ENCODE results near the gene NOTCH2NLA. TPM values are rescaled to one million over a fixed set of nuclear protein-coding genes. Genes with fewer than 3 reads are reported as not detected.
"Not testable (repeated sequence)": the region's sequence is repeated elsewhere in the genome, so short reads cannot be mapped to it uniquely, and the experiment has no call there.

NOTCH2NLA gene
- total and polyA plus RNA-seq, 2 donors (not counting 1 experiment from before 2014, with no cell fraction given), result 60.4 to 140 TPM

DNA sequence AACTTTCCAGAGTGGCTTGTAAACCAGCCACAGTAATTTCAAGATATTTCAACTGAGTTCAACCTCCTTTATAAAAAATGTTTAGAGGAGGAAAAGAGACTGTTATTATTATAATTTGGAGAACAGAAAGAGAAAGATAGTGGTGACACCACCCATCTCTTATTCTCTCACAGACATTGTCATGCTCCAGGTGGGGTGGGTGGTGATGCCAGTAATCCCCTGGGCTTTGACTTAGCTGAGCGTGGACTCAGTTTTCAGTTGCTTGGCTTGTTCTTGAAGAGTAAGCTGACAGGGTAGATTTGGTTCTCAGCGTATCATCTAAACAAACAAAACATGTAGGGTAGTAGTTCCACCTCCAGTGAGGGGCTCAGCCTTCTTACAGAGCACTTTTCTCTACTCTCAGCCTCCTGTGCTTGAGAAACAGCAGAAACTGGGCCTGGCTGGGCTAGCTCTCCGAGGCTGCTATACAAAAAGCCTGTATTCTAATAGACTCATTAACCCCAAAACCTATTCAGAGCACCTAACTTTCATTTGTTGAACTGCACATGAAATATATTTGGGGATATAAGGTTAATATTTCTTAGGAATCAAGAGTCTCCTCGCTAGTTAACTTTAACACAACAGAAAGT lies 25.9 kb upstream of the NOTCH2NLA start:
- POLR2A ChIA-PET; intact Hi-C loops (cut with micrococcal nuclease): not testable (repeated sequence)

DNA sequence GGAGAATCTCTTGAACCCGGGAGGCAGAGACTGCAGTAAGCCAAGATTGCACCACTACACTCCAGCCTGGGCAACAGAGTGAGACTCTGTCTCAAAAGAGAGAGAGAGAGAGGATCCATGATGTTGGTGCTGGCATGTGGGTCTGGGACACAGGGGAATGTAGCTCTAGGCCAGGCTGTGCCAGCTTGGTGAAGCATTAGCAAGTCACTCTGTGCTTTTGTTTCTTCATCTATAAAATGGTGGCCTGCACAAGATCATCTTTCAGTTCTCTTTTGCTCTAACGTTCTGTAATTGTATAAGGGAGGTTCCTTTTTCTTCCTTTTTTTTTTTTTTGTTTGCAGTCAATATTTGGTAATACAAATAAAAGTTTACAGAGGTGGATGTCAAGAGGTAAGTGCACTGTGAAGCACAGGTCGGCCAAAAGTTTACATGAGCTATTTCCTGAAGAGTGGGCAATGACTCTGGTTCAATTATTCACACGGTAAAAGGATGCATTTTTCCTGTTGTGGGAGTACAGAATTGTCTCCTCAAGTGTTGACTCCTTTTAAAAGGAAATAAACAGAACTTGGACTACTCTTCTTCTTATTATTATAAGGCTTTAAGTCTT lies 24.5 kb upstream of the NOTCH2NLA start:
- H3K4me3 Mint-ChIP-seq; H3K36me3 ChIP-seq (replicated peaks in 1 of 2; ENCODE audit: control extremely low read depth in 1 of 2, control insufficient read depth in 1 of 2, extremely low read depth in 1 of 2, insufficient read depth in 2 of 2, low read length in 1 of 2); H3K4me3 ChIP-seq (ENCODE audit: control extremely low read depth in 1 of 5, extremely low read depth in 1 of 5, insufficient read depth in 1 of 5, low read depth in 2 of 5, low read length in 4 of 5); H3K27ac Mint-ChIP-seq; CTCF ChIA-PET; DNase-seq; H3K79me2 ChIP-seq (ENCODE audit: control insufficient read depth, insufficient read depth, low read length); H3K9ac ChIP-seq (ENCODE audit: low read length); POLR2A ChIA-PET; H3K27me3 Mint-ChIP-seq; H3K4me1 Mint-ChIP-seq; H3K4me1 ChIP-seq (ENCODE audit: control insufficient read depth in 2 of 2, insufficient read depth in 2 of 2, low read length in 2 of 2); H3K27me3 ChIP-seq (replicated peaks in 1 of 4; ENCODE audit: control extremely low read depth in 1 of 4, control insufficient read depth in 3 of 4, insufficient read depth in 4 of 4, low read length in 3 of 4); H3K4me2 ChIP-seq (replicated peaks; ENCODE audit: low read depth, low read length, poor library complexity, severe bottlenecking); ATAC-seq (ENCODE audit: low read depth); H2AFZ ChIP-seq (ENCODE audit: insufficient read depth, low read depth, low read length, poor library complexity, severe bottlenecking); H4K20me1 ChIP-seq (ENCODE audit: control insufficient read depth, insufficient read depth, low read length, poor library complexity, severe bottlenecking); H3K9me3 Mint-ChIP-seq (ENCODE audit: insufficient read depth); H3K9me3 ChIP-seq (ENCODE audit: control extremely low read depth in 1 of 3, control insufficient read depth in 2 of 3, insufficient read depth in 1 of 3, low read length in 2 of 3); H3K27ac ChIP-seq (ENCODE audit: low read length in 2 of 2); intact Hi-C loops (cut with micrococcal nuclease): not testable (repeated sequence)
- WGBS (ENCODE audit: insufficient coverage), result no CpG with 5 or more reads among the region's 4 CpGs

More for the DNA sequence above, 25.9 kb upstream of the NOTCH2NLA start:
- H3K9ac ChIP-seq (ENCODE audit: low read length); H3K4me1 Mint-ChIP-seq; H3K36me3 ChIP-seq (replicated peaks in 1 of 2; ENCODE audit: control extremely low read depth in 1 of 2, control insufficient read depth in 1 of 2, extremely low read depth in 1 of 2, insufficient read depth in 2 of 2, low read length in 1 of 2); H4K20me1 ChIP-seq (ENCODE audit: control insufficient read depth, insufficient read depth, low read length, poor library complexity, severe bottlenecking); H3K4me3 ChIP-seq (ENCODE audit: control extremely low read depth in 1 of 5, extremely low read depth in 1 of 5, insufficient read depth in 1 of 5, low read depth in 2 of 5, low read length in 4 of 5); H3K27ac Mint-ChIP-seq; DNase-seq; H3K27me3 ChIP-seq (replicated peaks in 1 of 4; ENCODE audit: control extremely low read depth in 1 of 4, control insufficient read depth in 3 of 4, insufficient read depth in 4 of 4, low read length in 3 of 4); H2AFZ ChIP-seq (ENCODE audit: insufficient read depth, low read depth, low read length, poor library complexity, severe bottlenecking); H3K9me3 Mint-ChIP-seq (ENCODE audit: insufficient read depth); H3K27ac ChIP-seq (ENCODE audit: low read length in 2 of 2); H3K79me2 ChIP-seq (ENCODE audit: control insufficient read depth, insufficient read depth, low read length); H3K4me3 Mint-ChIP-seq; CTCF ChIA-PET; H3K9me3 ChIP-seq (ENCODE audit: control extremely low read depth in 1 of 3, control insufficient read depth in 2 of 3, insufficient read depth in 1 of 3, low read length in 2 of 3); H3K4me2 ChIP-seq (replicated peaks; ENCODE audit: low read depth, low read length, poor library complexity, severe bottlenecking); H3K4me1 ChIP-seq (ENCODE audit: control insufficient read depth in 2 of 2, insufficient read depth in 2 of 2, low read length in 2 of 2); H3K27me3 Mint-ChIP-seq: not testable (repeated sequence)
- peak; percentile 100 for ATAC-seq (ENCODE audit: low read depth)
- no CpG with 5 or more reads among the region's 4 CpGs for WGBS (ENCODE audit: insufficient coverage)

DNA sequence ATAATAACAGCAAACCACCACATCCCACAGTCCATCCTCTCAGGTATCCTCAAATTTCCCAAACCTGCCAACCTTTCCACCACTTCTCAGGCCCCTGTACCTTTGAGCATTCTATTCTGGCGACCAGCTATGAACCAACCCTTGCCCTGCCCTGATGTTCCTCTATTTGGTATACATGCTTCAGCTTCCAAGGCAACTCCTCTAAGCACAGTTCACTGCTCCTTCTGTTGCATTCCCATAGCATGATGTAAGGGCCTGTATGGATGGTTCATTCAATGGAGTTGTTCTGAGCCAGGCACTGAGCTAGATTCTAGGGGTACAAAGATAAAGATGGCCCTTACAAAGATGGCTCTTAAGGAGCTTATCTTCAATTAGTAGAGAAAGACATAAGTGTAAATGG lies 22.7 kb upstream of the NOTCH2NLA start:
- H2AFZ ChIP-seq (ENCODE audit: insufficient read depth, low read depth, low read length, poor library complexity, severe bottlenecking); H3K27me3 ChIP-seq (replicated peaks in 1 of 4; ENCODE audit: control extremely low read depth in 1 of 4, control insufficient read depth in 3 of 4, insufficient read depth in 4 of 4, low read length in 3 of 4); H3K27ac ChIP-seq (ENCODE audit: low read length in 2 of 2); H3K79me2 ChIP-seq (ENCODE audit: control insufficient read depth, insufficient read depth, low read length); H3K27ac Mint-ChIP-seq; POLR2A ChIA-PET; H3K9me3 ChIP-seq (ENCODE audit: control extremely low read depth in 1 of 3, control insufficient read depth in 2 of 3, insufficient read depth in 1 of 3, low read length in 2 of 3); H3K36me3 ChIP-seq (replicated peaks in 1 of 2; ENCODE audit: control extremely low read depth in 1 of 2, control insufficient read depth in 1 of 2, extremely low read depth in 1 of 2, insufficient read depth in 2 of 2, low read length in 1 of 2); H4K20me1 ChIP-seq (ENCODE audit: control insufficient read depth, insufficient read depth, low read length, poor library complexity, severe bottlenecking); intact Hi-C loops (cut with micrococcal nuclease); H3K4me1 Mint-ChIP-seq; ATAC-seq (ENCODE audit: low read depth); H3K9me3 Mint-ChIP-seq (ENCODE audit: insufficient read depth); H3K4me3 Mint-ChIP-seq; H3K9ac ChIP-seq (ENCODE audit: low read length); H3K4me2 ChIP-seq (replicated peaks; ENCODE audit: low read depth, low read length, poor library complexity, severe bottlenecking); H3K4me3 ChIP-seq (ENCODE audit: control extremely low read depth in 1 of 5, extremely low read depth in 1 of 5, insufficient read depth in 1 of 5, low read depth in 2 of 5, low read length in 4 of 5); CTCF ChIA-PET; H3K4me1 ChIP-seq (ENCODE audit: control insufficient read depth in 2 of 2, insufficient read depth in 2 of 2, low read length in 2 of 2); DNase-seq; H3K27me3 Mint-ChIP-seq: not testable (repeated sequence)
- WGBS (ENCODE audit: insufficient coverage), result no CpG with 5 or more reads among the region's 1 CpG

DNA sequence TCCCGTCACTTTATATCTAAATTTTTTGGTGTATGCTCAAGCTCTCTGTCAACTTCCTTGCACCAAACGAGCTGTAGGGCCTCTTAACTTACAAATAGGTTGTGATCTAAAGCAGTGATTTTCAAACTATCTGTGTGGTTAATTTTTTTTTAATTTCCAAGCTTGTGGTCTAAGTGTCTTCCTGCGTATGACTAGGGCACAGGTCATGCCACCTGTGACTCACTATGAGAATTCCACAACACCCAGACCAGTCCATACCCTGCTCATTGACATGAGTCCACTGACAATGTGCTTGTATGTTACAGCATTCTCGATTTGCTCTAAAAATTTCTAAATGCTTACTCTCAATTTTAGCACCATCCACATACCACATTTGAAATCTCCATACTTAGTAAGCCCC lies 19.8 kb upstream of the NOTCH2NLA start:
- H3K27me3 ChIP-seq (replicated peaks in 1 of 4; ENCODE audit: control extremely low read depth in 1 of 4, control insufficient read depth in 3 of 4, insufficient read depth in 4 of 4, low read length in 3 of 4); H2AFZ ChIP-seq (ENCODE audit: insufficient read depth, low read depth, low read length, poor library complexity, severe bottlenecking); intact Hi-C loops (cut with micrococcal nuclease); H4K20me1 ChIP-seq (ENCODE audit: control insufficient read depth, insufficient read depth, low read length, poor library complexity, severe bottlenecking); H3K9me3 ChIP-seq (ENCODE audit: control extremely low read depth in 1 of 3, control insufficient read depth in 2 of 3, insufficient read depth in 1 of 3, low read length in 2 of 3); H3K4me3 ChIP-seq (ENCODE audit: control extremely low read depth in 1 of 5, extremely low read depth in 1 of 5, insufficient read depth in 1 of 5, low read depth in 2 of 5, low read length in 4 of 5); H3K27ac ChIP-seq (ENCODE audit: low read length in 2 of 2); H3K36me3 ChIP-seq (replicated peaks in 1 of 2; ENCODE audit: control extremely low read depth in 1 of 2, control insufficient read depth in 1 of 2, extremely low read depth in 1 of 2, insufficient read depth in 2 of 2, low read length in 1 of 2); H3K27ac Mint-ChIP-seq; H3K9me3 Mint-ChIP-seq (ENCODE audit: insufficient read depth); H3K9ac ChIP-seq (ENCODE audit: low read length); CTCF ChIA-PET; DNase-seq; POLR2A ChIA-PET; H3K4me2 ChIP-seq (replicated peaks; ENCODE audit: low read depth, low read length, poor library complexity, severe bottlenecking); H3K4me1 Mint-ChIP-seq; H3K79me2 ChIP-seq (ENCODE audit: control insufficient read depth, insufficient read depth, low read length); H3K4me3 Mint-ChIP-seq; H3K27me3 Mint-ChIP-seq; H3K4me1 ChIP-seq (ENCODE audit: control insufficient read depth in 2 of 2, insufficient read depth in 2 of 2, low read length in 2 of 2): not testable (repeated sequence)
- WGBS (ENCODE audit: insufficient coverage), result no CpG with 5 or more reads among the region's 4 CpGs
- ATAC-seq (ENCODE audit: low read depth), result peak; percentile 86

Measured in B cell (primary cell).